Neural cell (in vitro differentiated cells): ENCODE measurements around the gene CLSTN2. TPM values are rescaled to one million over a fixed set of nuclear protein-coding genes. Genes with fewer than 3 reads are reported as not detected.

Source experiments
- H2AFZ ChIP-seq: fragments of 200-600, 300-800 bp; sonication (generic), shearing (Covaris generic); 2 replicates; pipeline ENCODE4 v1.6.0; 2014; ENCODE audit warnings: low read depth, mild to moderate bottlenecking, antibody characterized with exemption, low read length, moderate library complexity
- H3F3A ChIP-seq: fragments of 200-600 bp; shearing (Covaris generic); 2 replicates; pipeline ENCODE4 v1.6.1; 2016; ENCODE audit warnings: mild to moderate bottlenecking, moderate library complexity, mixed read lengths, antibody characterized with exemption, low read length; ENCODE audit not compliant: insufficient read depth, poor library complexity, severe bottlenecking
- H3K27ac ChIP-seq: fragments of 200-600, 300-800 bp; sonication (generic), shearing (Covaris generic); 2 replicates; pipeline ENCODE4 v1.5.1; 2014; ENCODE audit warnings: mild to moderate bottlenecking, low read length, moderate library complexity
- H3K27me3 ChIP-seq: fragments of 300-800, 200-600 bp; sonication (generic), shearing (Covaris generic); 2 replicates; pipeline ENCODE4 v1.6.0; 2014; ENCODE audit warnings: mild to moderate bottlenecking, low read depth, low read length, moderate library complexity; ENCODE audit not compliant: insufficient read depth
- H3K36me3 ChIP-seq: fragments of 300-800, 200-600 bp; sonication (generic), shearing (Covaris generic); 2 replicates; pipeline ENCODE4 v1.5.1; 2014; ENCODE audit warnings: mild to moderate bottlenecking, antibody characterized with exemption, low read length, moderate library complexity; ENCODE audit not compliant: insufficient read depth
- H3K4me2 ChIP-seq: fragments of 300-800, 200-600 bp; sonication (generic), shearing (Covaris generic); 2 replicates; pipeline ENCODE4 v1.6.0; 2014; ENCODE audit warnings: mild to moderate bottlenecking, low read length
- H3K4me3 ChIP-seq: fragments of 300-800, 200-600 bp; sonication (generic), shearing (Covaris generic); 2 replicates; pipeline ENCODE4 v1.5.1; 2014; ENCODE audit warnings: mild to moderate bottlenecking, low read length, moderate library complexity
- H3K79me2 ChIP-seq: fragments of 200-600 bp; shearing (Covaris generic); replicated peaks from 2 replicates; pipeline ENCODE4 v1.6.0; 2014; ENCODE audit warnings: mild to moderate bottlenecking, low read length, moderate library complexity; ENCODE audit not compliant: insufficient read depth
- H3K9ac ChIP-seq: fragments of 300-800, 200-600 bp; sonication (generic), shearing (Covaris generic); 2 replicates; pipeline ENCODE4 v1.6.1; 2016; ENCODE audit warnings: mild to moderate bottlenecking, low read length, mixed read lengths
- H3K9me2 ChIP-seq: fragments of 200-600 bp; shearing (Covaris generic); 2 replicates; pipeline ENCODE4 v1.6.1; 2016; ENCODE audit warnings: mild to moderate bottlenecking, low read length, mixed read lengths; ENCODE audit not compliant: insufficient read depth
- H3K9me3 ChIP-seq: fragments of 200-600, 300-800 bp; sonication (generic), shearing (Covaris generic); 2 replicates; pipeline ENCODE4 v1.6.1; 2016; ENCODE audit warnings: mild to moderate bottlenecking, mixed run types, low read length, moderate library complexity, mixed read lengths
- H4K20me1 ChIP-seq: fragments of 200-600 bp; shearing (Covaris generic); 2 replicates; pipeline ENCODE4 v1.6.1; 2016; ENCODE audit warnings: mild to moderate bottlenecking, mixed run types; ENCODE audit not compliant: insufficient read depth
- EP300 ChIP-seq: fragments of 450-650 bp; conservative IDR thresholded peaks from 2 replicates; pipeline ENCODE4 v1.6.1; 2014; ENCODE audit warnings: antibody characterized with exemption, mild to moderate bottlenecking, moderate library complexity; ENCODE audit not compliant: poor library complexity, severe bottlenecking
- EZH2 ChIP-seq: fragments of 200-600, 300-800 bp; shearing (Covaris generic), sonication (generic); IDR thresholded peaks from 2 replicates; pipeline ENCODE4 v1.6.1; 2014; ENCODE audit warnings: antibody characterized with exemption, low read length, borderline replicate concordance, mild to moderate bottlenecking; ENCODE audit not compliant: insufficient read depth, poor library complexity, severe bottlenecking
- MXI1 ChIP-seq: fragments of 450-650 bp; conservative IDR thresholded peaks from 2 replicates; pipeline ENCODE4 v1.6.1; 2014; ENCODE audit warnings: antibody characterized with exemption, mild to moderate bottlenecking; ENCODE audit not compliant: poor library complexity, severe bottlenecking
- POLR2AphosphoS5 ChIP-seq: IDR thresholded peaks from 2 replicates; pipeline ENCODE4 v1.6.1; 2012
- RAD21 ChIP-seq: fragments of 450-650 bp; conservative IDR thresholded peaks from 2 replicates; pipeline ENCODE4 v1.6.1; 2014; ENCODE audit warnings: antibody characterized with exemption, mild to moderate bottlenecking, moderate library complexity
- SMC3 ChIP-seq: fragments of 450-650 bp; conservative IDR thresholded peaks from 2 replicates; pipeline ENCODE4 v1.6.1; 2014; ENCODE audit warnings: antibody characterized with exemption, mild to moderate bottlenecking, moderate library complexity; ENCODE audit not compliant: poor library complexity
- TAF1 ChIP-seq: IDR thresholded peaks from 2 replicates; pipeline ENCODE4 v1.6.1; 2012; ENCODE audit warnings: low read depth
- polyA plus RNA-seq: library from polyadenylated mRNA; depleted of rRNA; stranded (reverse); fragments of >200 nt; gene quantifications from 2 replicates; pipeline ENCODE4 v1.2.3, GENCODE V29; 2014
- TF ChIP-seq, protein P1 (sequence below): IDR thresholded peaks from 2 replicates; pipeline ENCODE4 v1.6.1; 2012; ENCODE audit warnings: borderline replicate concordance
- TF ChIP-seq, protein P2 (sequence below): fragments of 450-650 bp; IDR thresholded peaks from 2 replicates; pipeline ENCODE4 v1.5.1; 2014; ENCODE audit warnings: antibody characterized with exemption, mild to moderate bottlenecking, moderate library complexity; ENCODE audit not compliant: poor library complexity, severe bottlenecking

The CLSTN2 gene
- polyA plus RNA-seq, 1 donor from 2014 or later, result 10.7 TPM

- H3K9me2 ChIP-seq, result no peaks in the 10 kb centered on the region
- TF ChIP-seq RAD21 (no peak), EP300 (no peak), EZH2 (no peak), TAF1 (no peak), POLR2AphosphoS5 (no peak), MXI1 (no peak), SMC3 (no peak)
- TF ChIP-seq, protein P1, sequence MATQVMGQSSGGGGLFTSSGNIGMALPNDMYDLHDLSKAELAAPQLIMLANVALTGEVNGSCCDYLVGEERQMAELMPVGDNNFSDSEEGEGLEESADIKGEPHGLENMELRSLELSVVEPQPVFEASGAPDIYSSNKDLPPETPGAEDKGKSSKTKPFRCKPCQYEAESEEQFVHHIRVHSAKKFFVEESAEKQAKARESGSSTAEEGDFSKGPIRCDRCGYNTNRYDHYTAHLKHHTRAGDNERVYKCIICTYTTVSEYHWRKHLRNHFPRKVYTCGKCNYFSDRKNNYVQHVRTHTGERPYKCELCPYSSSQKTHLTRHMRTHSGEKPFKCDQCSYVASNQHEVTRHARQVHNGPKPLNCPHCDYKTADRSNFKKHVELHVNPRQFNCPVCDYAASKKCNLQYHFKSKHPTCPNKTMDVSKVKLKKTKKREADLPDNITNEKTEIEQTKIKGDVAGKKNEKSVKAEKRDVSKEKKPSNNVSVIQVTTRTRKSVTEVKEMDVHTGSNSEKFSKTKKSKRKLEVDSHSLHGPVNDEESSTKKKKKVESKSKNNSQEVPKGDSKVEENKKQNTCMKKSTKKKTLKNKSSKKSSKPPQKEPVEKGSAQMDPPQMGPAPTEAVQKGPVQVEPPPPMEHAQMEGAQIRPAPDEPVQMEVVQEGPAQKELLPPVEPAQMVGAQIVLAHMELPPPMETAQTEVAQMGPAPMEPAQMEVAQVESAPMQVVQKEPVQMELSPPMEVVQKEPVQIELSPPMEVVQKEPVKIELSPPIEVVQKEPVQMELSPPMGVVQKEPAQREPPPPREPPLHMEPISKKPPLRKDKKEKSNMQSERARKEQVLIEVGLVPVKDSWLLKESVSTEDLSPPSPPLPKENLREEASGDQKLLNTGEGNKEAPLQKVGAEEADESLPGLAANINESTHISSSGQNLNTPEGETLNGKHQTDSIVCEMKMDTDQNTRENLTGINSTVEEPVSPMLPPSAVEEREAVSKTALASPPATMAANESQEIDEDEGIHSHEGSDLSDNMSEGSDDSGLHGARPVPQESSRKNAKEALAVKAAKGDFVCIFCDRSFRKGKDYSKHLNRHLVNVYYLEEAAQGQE, result no peak
- TF ChIP-seq, protein P2, sequence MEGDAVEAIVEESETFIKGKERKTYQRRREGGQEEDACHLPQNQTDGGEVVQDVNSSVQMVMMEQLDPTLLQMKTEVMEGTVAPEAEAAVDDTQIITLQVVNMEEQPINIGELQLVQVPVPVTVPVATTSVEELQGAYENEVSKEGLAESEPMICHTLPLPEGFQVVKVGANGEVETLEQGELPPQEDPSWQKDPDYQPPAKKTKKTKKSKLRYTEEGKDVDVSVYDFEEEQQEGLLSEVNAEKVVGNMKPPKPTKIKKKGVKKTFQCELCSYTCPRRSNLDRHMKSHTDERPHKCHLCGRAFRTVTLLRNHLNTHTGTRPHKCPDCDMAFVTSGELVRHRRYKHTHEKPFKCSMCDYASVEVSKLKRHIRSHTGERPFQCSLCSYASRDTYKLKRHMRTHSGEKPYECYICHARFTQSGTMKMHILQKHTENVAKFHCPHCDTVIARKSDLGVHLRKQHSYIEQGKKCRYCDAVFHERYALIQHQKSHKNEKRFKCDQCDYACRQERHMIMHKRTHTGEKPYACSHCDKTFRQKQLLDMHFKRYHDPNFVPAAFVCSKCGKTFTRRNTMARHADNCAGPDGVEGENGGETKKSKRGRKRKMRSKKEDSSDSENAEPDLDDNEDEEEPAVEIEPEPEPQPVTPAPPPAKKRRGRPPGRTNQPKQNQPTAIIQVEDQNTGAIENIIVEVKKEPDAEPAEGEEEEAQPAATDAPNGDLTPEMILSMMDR, result no peak
- H3K4me3 ChIP-seq, result no peak overlapping the region
- no peaks in the 10 kb centered on the region for H4K20me1 ChIP-seq
- no peak overlapping the region for H3K9ac ChIP-seq
- no peak overlapping the region for H2AFZ ChIP-seq
- no peaks in the 10 kb centered on the region for H3F3A ChIP-seq
- no peaks in the 10 kb centered on the region for H3K27me3 ChIP-seq
- no peak overlapping the region for H3K27ac ChIP-seq
- no peaks in the 10 kb centered on the region for H3K36me3 ChIP-seq
- H3K9me3 ChIP-seq, result no peaks in the 10 kb centered on the region
- no peak overlapping the region for H3K4me2 ChIP-seq
- no peaks in the 10 kb centered on the region for H3K79me2 ChIP-seq
Observed at GRCh38 chr3:140258222-140258724, 323.3 kb downstream of the CLSTN2 start.

GRCh38 chr3:140265302-140265701 is 330.3 kb downstream of the CLSTN2 start:
- Histone ChIP-seq H3K79me2 (no peaks in the 10 kb centered on the region), H3K9me3 (no peaks in the 10 kb centered on the region), H3K9ac (no peak overlapping the region), H3K27me3 (no peaks in the 10 kb centered on the region), H3K36me3 (no peaks in the 10 kb centered on the region), H3K9me2 (no peaks in the 10 kb centered on the region), H2AFZ (no peak overlapping the region), H4K20me1 (no peaks in the 10 kb centered on the region), H3F3A (no peaks in the 10 kb centered on the region), H3K27ac (no peak overlapping the region), H3K4me3 (no peak overlapping the region), H3K4me2 (no peak overlapping the region)
- TF ChIP-seq MXI1, result no peak

DNA sequence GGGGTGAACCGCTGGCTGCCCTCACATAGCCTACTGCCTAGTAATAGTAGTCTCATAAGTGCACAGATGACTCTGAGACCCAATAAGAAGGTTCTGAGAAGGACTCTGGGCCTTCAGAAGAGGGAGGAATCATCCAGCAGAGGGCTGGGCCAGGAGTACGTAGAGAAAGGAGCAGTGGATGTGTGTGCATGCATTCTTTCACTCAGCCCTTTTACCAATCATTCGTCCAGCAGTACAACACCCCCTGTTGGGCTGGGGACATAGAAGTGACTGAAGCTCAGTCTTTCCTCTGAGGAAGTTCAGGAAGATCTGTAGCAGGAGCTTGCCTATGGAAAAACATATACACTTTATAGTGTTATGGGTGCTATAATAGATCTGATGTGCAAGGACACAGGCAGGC is 333.1 kb downstream of the CLSTN2 start:
- no peaks in the 10 kb centered on the region for H4K20me1 ChIP-seq
- H3K9me2 ChIP-seq, result no peaks in the 10 kb centered on the region
- no peaks in the 10 kb centered on the region for H3K27me3 ChIP-seq
- no peak overlapping the region for H3K4me2 ChIP-seq
- H3K79me2 ChIP-seq, result no peaks in the 10 kb centered on the region
- no peaks in the 10 kb centered on the region for H3F3A ChIP-seq
- TF ChIP-seq MXI1 (no peak), POLR2AphosphoS5 (no peak), RAD21 (no peak), SMC3 (no peak), TAF1 (no peak), EZH2 (no peak), EP300 (no peak)
- TF ChIP-seq, protein P2, result no peak
- TF ChIP-seq, protein P1, result no peak
- H3K9me3 ChIP-seq, result no peaks in the 10 kb centered on the region
- H3K9ac ChIP-seq, result no peak overlapping the region
- no peaks in the 10 kb centered on the region for H3K36me3 ChIP-seq
- H3K27ac ChIP-seq, result no peak overlapping the region
- H3K4me3 ChIP-seq, result no peak overlapping the region
- H2AFZ ChIP-seq, result no peak overlapping the region
